HTR-8/SVneo (cell line): ENCODE results near the gene SPDYE1.
"Not testable (repeated sequence)": the region's sequence is repeated elsewhere in the genome, so short reads cannot be mapped to it uniquely, and the experiment has no call there.

Experiments
- DNase-seq: peaks from one replicate; pipeline ENCODE4 v3.0.0; 2011; ENCODE audit warnings: low spot score, mixed read lengths; ENCODE audit not compliant: insufficient read length
- FAIRE-seq: peaks from 2 replicates; lab custom pipeline; 2011; peaks lifted over from hg19 to GRCh38; lab: Jason Lieb, UNC

SPDYE1 gene, protein sequence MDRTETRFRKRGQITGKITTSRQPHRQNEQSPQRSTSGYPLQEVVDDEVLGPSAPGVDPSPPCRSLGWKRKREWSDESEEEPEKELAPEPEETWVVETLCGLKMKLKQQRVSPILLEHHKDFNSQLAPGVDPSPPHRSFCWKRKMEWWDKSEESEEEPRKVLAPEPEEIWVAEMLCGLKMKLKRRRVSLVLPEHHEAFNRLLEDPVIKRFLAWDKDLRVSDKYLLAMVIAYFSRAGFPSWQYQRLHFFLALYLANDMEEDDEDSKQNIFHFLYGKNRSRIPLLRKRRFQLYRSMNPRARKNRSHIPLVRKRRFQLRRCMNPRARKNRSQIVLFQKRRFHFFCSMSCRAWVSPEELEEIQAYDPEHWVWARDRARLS

DNA sequence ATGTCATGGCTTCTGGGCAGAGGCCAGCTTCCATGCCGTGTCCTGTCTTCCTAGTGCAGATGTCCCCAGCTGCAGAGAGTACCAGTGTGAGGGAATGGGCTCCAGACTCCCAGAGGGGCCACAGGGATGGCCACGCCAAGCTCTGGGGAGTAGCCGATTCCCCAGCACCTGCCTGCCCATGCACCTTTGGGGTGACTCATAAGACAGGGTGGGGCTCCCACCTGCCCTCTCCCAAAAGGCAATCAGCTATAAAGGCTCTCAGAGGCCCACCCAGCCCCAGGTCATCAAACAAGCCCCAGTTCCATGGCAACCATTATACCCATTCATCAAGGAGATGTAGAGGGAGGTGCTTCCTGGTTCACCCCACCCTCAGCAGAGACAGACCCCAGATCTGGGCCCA, at the start of gene SPDYE1:
SPDYE1 (plus strand) TSS at position 366 of the 400 bp plus-strand sequence. CDS start 2,053 bp downstream, outside the sequence.
- FAIRE-seq, DNase-seq: not testable (repeated sequence)

DNA sequence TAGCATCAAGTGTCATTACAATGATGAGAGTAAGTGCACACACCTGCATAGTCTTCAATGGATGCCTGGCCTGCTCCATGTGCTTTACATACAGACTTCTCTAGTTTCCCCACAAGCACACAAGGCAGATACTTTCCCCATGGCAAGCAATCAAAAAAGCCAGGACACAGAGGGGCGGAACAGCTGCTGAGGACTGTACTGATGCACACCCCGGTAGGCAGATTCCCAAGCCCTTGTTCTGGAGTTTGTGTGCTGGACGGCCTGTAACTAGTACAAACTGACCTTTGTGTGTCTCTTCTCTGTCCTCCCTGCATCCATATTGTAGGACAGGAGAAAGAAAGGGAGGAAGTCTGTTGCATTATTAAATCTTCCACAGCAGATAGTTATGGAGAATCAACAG, 45.7 kb upstream of the SPDYE1 start:
- DNase-seq (no peak), FAIRE-seq (no peak)

DNA sequence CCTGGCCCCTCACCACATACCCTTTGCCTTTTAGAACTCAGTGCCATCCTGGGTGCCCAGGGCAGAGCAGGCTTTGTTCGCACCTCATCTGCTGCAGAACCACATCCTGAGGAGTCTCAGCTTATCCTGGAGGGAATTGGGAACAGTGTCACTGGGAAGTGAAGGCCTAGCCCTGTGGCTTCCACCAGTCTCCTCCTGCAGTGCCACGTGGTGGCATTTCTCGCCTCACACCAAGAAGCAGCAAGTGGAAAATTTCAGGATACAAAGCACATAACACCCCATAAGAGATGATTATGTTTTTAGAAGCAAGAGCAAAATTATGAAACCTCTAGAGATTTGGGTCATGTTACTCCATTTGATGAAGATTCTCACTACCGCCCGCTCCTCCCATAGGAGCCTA, 44.6 kb upstream of the SPDYE1 start:
- DNase-seq (no peak), FAIRE-seq (no peak)

DNA sequence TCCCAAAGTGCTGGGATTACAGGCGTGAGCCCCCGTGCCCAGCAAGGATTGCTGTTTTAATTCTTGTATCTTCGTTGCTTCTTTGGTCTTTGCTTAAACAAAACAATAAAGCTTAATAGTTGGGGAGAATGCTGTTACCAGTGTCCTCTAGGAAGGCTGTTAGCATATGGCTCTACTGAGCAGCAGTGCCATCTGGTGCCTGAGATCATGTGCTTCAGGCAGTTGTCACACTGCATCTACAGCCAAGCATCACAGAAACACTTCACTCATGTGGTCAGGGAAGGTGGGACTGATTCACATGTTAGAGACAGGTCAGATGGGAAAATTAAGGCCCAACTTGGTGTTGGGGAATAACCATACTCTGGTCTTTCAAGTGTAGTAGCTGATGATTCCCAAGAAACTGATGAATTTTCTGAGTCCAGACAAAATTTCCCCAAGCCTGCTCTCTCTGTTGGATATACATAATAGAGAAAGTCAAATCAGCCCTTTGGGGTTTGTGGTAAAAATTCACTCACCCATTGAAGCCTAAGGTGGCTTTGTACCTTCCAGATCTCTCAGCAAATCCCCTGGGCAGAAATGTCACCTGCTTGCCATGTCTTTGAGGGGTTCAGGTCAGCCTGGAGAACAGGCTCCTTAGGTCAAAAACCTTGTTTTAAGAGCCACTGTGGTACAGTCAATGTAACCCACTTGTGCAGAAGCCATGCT, 43.0 kb upstream of the SPDYE1 start:
- FAIRE-seq = peak; percentile 87
- peak; percentile 67 for DNase-seq

DNA sequence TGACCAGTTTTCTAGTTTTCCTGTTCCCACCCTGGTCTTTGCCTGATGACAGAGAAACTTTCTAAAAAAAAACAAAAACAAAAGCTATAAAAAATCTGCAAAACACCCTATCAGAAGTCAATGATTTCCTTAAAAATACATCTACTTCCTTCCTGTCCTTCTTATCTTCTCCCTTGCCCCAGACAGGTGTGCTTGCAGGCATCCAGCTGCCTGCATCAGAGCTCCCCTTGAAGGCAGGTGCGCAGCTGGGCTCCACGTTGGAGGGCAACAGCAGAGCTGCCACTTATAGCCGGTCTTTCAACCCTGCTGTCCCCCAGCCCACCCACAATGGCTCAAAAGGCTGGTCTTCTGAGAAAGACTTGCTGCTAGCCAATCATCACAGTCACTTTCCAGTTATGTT, 41.7 kb upstream of the SPDYE1 start:
- FAIRE-seq (no peak), DNase-seq (no peak)

DNA sequence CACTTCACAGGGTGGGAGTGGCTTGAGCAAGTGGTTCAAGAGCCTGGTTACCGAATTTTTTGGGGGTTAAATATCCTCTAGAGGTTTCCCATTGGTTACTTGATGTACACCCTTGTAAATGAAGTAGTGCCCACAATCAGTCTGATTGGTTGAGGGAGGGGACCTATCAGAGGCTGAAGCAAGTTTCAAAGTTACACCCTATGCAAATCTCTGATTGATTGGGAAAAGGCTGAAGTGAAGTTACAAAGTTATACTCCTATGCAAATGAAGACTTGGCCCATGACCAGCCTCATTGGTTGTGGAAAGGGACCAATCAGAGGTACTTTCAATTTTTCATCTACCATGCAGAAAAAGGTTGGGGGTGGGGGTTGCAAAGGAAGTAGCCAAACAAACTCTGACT, 36.8 kb upstream of the SPDYE1 start:
- FAIRE-seq (no peak), DNase-seq (no peak)

DNA sequence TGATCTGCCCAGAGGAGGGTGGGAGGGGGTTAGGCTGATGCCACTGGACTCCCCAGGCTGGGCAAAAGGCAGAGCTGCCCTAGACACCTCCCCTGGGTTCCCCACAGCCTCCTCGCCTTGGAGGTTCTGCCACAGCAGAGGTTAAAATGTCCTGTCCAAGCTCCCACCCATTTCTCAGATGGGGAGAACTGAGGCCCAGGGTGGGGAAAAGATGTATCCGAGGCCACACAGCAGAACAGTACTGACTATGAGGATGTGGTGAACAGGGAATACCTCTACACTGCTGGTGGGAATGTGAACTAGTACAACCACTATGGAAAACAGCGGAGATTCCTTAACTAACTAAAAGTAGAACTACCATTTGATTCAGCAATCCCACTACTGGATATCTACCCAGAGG, 31.3 kb upstream of the SPDYE1 start:
- FAIRE-seq, DNase-seq: not testable (repeated sequence)

DNA sequence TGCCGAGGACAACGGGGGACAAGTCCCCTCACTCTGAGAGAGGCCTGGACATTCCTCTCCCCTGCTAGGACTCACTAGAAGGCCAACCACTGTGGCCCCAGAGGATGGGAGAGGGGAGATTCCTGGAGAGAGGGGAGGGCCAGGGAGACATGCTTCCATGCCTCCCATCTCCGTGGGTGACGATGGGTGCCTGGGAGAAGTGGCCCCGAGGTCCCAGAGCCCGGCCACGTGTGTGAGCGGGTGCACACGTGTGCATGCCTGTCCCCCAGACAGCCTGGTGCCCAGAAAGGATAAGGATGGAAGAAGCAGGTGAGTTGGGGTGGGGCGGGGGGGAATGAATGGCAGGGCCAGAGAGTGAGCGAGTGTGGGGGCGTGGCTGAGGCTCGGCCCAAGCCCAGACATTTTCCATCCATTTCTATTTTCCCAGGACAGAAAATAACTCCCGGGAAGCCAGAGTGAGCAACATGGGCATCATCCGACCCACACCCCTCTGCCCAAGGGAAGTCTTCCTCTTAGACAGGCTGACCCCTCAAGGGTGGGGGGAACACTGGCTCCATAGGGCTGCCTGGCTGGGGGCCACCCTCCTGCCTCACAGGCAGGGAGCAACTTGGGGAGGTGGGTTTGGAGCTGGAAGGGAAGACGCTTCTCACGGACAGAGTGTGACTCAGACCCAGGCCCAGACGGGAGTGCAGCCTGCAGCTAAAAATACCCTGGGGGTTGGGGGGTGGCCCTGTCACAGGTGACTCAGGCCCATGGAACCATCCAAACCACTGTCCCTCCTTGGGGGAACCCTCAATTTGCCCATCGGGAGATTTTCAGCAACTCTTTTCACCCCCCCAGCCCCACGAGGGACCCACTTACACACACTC, 29.3 kb upstream of the SPDYE1 start:
- not testable (repeated sequence) for FAIRE-seq, DNase-seq

DNA sequence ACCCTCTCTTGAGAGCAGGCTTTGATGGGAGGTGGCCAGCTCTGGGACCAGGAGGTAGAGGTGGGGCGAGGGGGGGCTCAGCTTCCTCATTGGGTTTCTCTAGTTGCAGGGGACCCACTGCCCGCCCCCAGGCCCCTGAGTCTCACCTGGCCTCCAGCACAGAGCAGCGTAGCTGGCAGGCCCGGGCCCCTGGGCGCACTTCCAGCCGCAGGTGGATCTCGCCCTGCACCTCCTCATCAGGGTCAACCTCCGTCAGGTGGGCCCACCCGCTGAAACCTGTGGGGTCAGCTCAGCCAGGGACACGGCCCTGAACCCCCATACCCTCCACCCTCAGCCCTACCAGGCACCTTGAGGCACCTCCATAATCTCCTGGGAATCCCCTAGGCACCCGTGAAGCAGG, 28.1 kb upstream of the SPDYE1 start:
- not testable (repeated sequence) for DNase-seq, FAIRE-seq

DNA sequence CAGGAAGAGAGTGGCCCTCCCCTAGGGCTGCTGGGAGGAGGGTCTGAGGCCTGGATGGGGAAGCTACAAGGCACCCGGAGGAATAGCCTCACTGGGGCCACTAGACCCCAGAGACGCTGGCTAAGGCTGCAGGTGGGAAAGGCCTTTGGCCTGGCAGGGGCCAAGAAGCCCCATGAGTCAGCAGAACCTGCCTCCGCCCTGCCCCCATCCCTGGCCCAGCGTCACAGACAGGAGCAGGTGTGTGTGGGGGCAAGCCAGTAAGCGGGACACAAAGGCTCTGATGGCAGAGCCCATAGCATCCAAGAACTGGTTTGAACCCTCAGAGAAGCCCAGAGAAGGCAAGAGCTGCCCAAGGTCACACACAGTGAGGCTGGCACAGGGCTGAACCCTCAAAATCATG, 27.0 kb upstream of the SPDYE1 start:
- DNase-seq, FAIRE-seq: not testable (repeated sequence)

DNA sequence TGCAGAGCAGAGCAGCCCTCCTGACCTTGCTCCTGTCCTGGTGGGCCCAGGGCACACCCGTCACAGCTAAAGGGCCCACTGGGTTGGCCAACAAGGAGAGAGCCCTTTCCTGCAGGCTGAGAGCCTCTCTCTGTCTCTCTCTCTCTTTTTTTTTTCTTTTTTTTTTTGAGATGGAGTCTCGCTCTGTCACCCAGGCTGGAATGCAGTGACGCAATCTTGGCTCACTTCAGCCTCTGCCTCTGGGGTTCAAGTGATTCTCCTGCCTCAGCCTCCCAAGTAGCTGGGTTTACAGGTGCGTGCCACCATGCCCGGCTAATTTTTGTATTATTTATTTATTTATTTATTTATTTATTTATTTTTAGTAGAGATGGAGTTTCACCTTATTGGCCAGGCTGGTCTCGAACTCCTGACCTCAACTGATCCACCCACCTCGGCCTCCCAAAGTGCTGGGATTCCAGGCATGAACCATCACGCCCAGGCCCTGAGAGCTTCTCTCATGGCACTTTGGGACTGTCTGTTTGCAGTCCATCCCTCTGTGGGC, 23.6 kb upstream of the SPDYE1 start:
- FAIRE-seq, DNase-seq: not testable (repeated sequence)

DNA sequence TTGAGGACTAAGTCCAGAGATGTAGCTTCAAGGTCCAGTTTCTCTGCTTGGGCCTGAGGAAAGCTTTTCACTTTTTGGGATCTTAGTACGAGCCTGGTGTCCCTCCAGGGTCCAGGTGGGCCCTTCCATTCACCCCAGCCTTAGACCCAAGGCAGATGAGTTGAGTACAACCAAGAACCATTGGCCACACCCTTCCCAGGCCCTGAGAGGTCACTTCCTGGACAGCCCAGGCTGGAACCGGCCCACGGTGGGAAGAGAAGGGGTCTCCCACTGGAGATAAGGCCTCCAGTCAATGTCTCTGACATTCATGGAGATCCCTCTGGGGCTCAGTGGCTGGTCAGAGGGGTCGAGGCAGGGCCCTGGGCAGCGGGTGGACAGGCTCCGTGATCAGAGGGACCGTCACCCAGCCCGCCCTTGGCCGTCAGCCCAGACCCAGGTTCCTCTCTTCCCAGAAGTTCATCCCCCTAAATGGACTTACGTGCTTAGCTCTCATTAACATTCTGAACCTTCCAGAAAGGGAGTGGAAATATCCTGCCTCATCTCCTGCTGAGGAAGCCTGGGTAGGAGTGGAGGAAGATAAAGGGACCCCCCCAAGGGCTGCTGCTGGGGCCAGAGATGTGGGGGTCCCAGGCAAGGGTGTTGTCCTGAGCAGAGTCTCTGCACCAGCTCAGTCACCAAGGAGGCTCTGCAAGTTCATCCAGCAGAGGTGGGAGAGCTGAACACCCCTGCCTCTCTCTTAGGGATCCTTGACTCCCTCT, 22.8 kb upstream of the SPDYE1 start:
- FAIRE-seq = not testable (repeated sequence)

DNA sequence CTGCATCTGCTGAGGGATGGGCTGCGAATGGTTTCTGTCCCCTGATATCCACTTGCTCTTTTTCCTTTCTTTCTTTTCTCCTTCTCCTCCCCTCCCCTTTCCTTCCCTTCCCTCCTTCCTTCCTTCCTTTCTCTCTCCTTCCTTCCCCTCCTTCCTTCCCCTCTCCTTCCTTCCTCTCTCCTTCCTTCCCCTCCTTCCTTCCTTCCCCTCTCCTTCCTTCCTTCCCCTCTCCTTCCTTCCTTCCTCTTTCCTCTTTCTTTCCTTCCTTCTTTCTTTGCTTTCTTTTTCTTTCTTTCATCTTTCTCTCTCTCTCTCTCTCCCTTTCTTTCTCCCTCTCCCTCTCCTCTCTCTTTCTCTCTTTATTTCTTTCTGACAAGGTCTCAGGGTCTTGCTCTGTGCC, 20.2 kb upstream of the SPDYE1 start:
- DNase-seq = no peak
- FAIRE-seq = no peak

More for the DNA sequence above, 22.8 kb upstream of the SPDYE1 start:
- not testable (repeated sequence) for DNase-seq

DNA sequence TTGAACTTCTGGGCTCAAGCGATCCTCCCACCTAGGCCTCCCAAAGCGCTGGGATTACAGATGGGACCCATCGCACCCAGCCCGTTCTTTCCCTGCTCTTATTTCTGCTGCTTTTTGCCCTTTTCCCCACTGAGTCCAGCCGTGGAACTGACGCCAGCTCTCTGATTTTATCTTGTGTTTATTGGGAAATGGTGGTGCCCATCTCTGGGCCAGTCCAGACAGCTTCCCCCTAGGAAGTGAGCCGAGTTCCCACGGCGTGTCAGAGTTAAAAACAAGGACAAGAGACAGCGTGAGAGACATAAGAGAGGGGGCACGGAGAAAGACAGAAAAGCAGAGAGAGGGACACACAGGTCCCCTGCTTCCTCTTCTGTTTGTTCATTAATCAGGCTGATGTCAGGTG, 19.6 kb upstream of the SPDYE1 start:
- not testable (repeated sequence) for DNase-seq, FAIRE-seq

DNA sequence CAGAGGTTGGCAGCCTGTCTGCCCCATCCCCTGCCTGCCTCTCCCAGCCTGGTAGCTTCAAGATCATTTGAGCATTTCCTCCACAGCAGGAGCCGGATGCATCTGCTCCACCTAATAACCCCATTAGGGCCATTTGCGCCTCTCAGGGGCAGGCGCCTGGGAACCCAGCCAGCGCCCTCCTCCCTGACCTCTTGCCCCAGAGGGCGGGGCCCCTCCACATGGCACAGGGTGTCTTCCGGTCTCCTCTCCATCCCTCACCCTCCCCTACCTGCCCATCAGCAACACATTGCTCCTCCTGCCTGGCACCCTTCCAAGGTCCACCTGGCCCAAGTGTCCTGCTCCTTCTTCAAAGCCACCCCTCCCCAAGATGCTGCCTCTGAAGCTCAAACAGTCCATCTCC, 14.8 kb upstream of the SPDYE1 start:
- not testable (repeated sequence) for DNase-seq, FAIRE-seq

DNA sequence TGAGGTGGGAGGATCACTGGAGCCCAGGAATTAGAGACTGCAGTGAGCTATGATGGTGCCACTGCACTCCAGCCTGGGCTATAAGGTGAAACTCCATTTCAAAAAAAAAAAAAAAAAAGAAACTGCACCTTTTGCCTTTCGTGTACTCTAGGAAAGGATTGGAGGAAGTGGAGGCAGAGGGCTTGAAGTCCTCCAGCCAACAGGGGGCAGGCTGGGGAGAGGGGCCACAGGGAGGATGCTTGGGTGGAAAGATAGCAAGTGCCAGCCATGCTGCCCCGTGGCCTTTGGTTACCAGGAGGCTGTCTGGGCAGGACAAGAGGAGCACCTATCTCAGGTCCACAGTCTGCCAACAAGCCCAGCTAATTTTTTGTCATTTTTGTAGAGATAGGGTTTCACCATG, 14.0 kb upstream of the SPDYE1 start:
- DNase-seq, FAIRE-seq: not testable (repeated sequence)

DNA sequence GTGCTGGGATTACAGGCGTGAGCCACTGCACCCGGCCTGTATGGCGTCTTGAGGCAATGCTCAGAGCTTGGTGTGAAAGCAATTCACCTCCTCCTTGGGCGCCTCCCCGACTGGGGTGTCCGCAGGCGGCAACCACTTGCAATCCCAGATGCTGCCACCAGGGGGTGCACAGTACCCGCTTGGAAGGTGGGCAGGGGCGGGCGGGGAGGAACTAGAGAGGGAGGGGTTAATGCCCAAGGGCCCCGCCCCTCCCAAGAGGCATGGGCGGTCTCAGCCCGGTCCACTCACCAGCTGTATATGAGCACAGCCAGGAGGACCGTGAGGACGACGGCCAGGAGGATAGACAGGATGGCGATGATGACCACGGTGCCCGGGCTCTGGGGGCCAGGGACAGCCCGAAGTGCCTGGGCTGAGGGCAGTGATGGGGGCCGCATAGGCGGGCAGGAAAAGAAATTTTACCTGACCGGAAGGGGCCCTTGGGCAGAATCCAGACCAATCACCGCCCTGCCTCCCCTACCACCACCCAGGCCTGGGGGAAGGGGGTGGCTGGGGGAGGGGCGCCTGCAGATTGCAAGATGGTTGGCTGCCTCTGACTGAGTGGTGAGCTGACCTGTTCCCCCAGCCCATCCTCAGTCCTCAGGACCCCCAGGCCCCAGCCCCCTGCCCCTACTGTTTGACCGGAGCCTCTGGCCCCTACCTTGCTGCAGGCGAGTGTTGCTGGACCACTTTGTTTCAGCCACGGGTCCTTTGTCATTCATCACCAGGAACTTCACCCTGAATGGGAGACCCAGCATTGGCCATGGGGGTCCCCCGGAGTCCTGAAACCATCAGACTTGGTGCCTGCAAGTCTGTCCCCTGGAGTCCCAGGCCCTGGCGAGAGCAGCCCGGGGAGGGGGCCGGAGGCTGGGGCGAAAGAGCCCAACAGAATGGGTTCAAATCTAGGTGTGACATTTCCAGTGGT, 11.5 kb upstream of the SPDYE1 start:
- not testable (repeated sequence) for FAIRE-seq
- DNase-seq = peak; percentile 9

DNA sequence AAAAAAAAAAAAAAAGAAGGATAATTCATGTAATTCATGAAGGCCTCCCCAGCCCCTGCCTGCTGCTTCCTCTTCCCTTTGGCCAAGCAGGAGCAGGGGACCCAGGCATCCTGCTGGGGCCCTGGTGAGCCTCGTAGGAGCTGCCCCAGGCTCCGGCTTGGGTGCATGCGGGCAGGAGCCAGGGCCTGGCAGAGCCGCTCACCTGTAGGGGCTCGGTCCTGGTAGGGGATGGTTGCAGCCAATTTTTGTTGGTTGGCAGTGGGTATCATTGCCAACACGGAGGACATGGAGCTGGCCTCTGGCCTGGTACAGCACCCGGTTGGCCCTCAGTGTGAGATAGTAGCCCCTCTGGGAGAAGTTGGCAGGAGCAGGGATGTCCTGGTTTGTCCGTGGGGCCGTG, 10.2 kb upstream of the SPDYE1 start:
- not testable (repeated sequence) for FAIRE-seq, DNase-seq
